Stomach (tissue), 9 donors: ENCODE measurements around the gene NSMCE4A. TPM values are rescaled to one million over a fixed set of nuclear protein-coding genes. Genes with fewer than 3 reads are reported as not detected.
"Not testable (repeated sequence)": the region's sequence is repeated elsewhere in the genome, so short reads cannot be mapped to it uniquely, and the experiment has no call there.

Experiments used
- DNase-seq, 2 donors: peaks; one replicate each; pipeline versions ENCODE4 v3.0.0 to v3.0.0-alpha.2; 2013 to 2019
- H3K27ac ChIP-seq, 5 donors: fragments of 200-600 bp in 4 of 5; sonication (generic) in 4 of 5; one replicate each; pipeline ENCODE4 v1.5.1; 2013 to 2019; ENCODE audit warnings: mild to moderate bottlenecking in 1 of 5, moderate library complexity in 1 of 5
- H3K27me3 ChIP-seq, 3 donors: fragments of 200-600 bp; sonication (generic); one replicate each; pipeline ENCODE4 v1.5.1; 2017 to 2019; ENCODE audit warnings: mixed run types in 1 of 3
- H3K36me3 ChIP-seq, 4 donors: fragments of 200-600 bp; sonication (generic); 1 replicate in 3 of 4; 2 replicates in 1 of 4; pipeline ENCODE4 v1.5.1; 2016 to 2019
- H3K4me1 ChIP-seq, 4 donors: fragments of 200-600 bp; sonication (generic); one replicate each; pipeline ENCODE4 v1.5.1; 2016 to 2019
- H3K4me3 ChIP-seq, 4 donors: fragments of 200-600 bp; sonication (generic) in 3 of 4; one replicate each; pipeline ENCODE4 v1.5.1; 2016 to 2019; ENCODE audit warnings: mild to moderate bottlenecking in 1 of 4
- H3K9me3 ChIP-seq, 4 donors: fragments of 200-600 bp; sonication (generic); one replicate each; pipeline ENCODE4 v1.5.1; 2016 to 2019
- EP300 ChIP-seq: sonication (generic); formaldehyde crosslinking; IDR thresholded peaks from one replicate; pipeline ENCODE4 v1.6.1; 2017; ENCODE audit warnings: antibody characterized with exemption
- POLR2A ChIP-seq, 4 donors: fragments of 450-650 bp; IDR thresholded peaks; one replicate each; pipeline ENCODE4 v1.6.1; 2016; ENCODE audit warnings: antibody characterized with exemption in 4 of 4, control low read depth in 2 of 4, mild to moderate bottlenecking in 1 of 4, moderate library complexity in 1 of 4
- POLR2AphosphoS5 ChIP-seq, 3 donors: sonication (generic); formaldehyde crosslinking; IDR thresholded peaks; one replicate each; pipeline ENCODE4 v1.6.1; 2016; ENCODE audit warnings: antibody characterized with exemption in 3 of 3
- WGBS, 5 donors: extraction: QIAGEN DNeasy Blood & Tissue Kit in 3 of 5; methylation state at CpG; one replicate each; pipeline versions ENCODE4 v1.1.5 to v1.1.7; 2013 to 2018; 5-methylcytosine and 5-hydroxymethylcytosine counted together
- intact Hi-C: fragments of 100-400 bp; cut with DNase I; formaldehyde crosslinking; loops from one replicate; pipeline ENCODE4 v1.15.1; 2023; ENCODE audit warnings: low total_unique reads
- polyA plus RNA-seq, 3 donors: library from polyadenylated mRNA; stranded (reverse); fragments of 200-250 nt; gene quantifications; one replicate each; pipeline ENCODE4 v1.2.3, GENCODE V29; 2013
- total RNA-seq, 5 donors: library from RNA; depleted of rRNA; stranded (reverse); fragments of >200 nt; gene quantifications; one replicate each; pipeline versions ENCODE4 v1.1.0 to v1.2.3, GENCODE V29; 2014 to 2016
- TF ChIP-seq, protein P1 (sequence below), 7 experiments: fragments of 450-650 bp in 4 of 7; fragments of 200-600 bp in 3 of 7; sonication (generic) in 3 of 7; IDR thresholded peaks; one replicate each; pipeline ENCODE4 v1.5.1; 2016 to 2019; ENCODE audit warnings: antibody characterized with exemption in 7 of 7, control low read depth in 2 of 7, mild to moderate bottlenecking in 1 of 7
- donor health status: healthy with polysubstance abuse.
- donor health status: Bipolar disorder and iron deficiency.
- donor health status: healthy.

The NSMCE4A gene
- total and polyA plus RNA-seq, 8 donors = 43.8 to 441 (median 96.4) TPM

DNA sequence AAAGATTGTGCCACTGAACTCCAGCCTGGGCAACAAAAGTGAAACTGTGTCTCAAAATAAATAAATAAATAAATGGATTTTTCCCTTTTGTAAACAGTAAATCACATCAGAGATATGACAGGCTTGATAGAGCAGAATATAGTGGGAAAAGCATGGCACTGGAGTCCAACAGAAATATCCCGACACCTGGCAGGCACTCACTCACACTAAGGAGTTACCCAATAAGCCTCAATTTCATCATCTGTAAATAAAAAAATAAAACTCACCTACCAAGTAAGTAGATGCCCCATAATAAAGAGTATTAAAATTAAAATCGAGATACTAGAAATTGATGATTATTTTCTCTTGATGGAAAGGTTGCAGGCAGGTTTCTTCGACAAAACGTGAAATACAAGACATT lies 48.9 kb downstream of the NSMCE4A start:
- TF ChIP-seq, protein P1, sequence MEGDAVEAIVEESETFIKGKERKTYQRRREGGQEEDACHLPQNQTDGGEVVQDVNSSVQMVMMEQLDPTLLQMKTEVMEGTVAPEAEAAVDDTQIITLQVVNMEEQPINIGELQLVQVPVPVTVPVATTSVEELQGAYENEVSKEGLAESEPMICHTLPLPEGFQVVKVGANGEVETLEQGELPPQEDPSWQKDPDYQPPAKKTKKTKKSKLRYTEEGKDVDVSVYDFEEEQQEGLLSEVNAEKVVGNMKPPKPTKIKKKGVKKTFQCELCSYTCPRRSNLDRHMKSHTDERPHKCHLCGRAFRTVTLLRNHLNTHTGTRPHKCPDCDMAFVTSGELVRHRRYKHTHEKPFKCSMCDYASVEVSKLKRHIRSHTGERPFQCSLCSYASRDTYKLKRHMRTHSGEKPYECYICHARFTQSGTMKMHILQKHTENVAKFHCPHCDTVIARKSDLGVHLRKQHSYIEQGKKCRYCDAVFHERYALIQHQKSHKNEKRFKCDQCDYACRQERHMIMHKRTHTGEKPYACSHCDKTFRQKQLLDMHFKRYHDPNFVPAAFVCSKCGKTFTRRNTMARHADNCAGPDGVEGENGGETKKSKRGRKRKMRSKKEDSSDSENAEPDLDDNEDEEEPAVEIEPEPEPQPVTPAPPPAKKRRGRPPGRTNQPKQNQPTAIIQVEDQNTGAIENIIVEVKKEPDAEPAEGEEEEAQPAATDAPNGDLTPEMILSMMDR (IDR thresholded peaks at IDR 0.05) = no peak
- TF ChIP-seq POLR2AphosphoS5 (IDR thresholded peaks at IDR 0.05) (no peak), EP300 (no peak), POLR2A (IDR thresholded peaks at IDR 0.05) (no peak)
- H3K27ac ChIP-seq = peak overlapping the region in 4 of 5 donors; percentile 99 to 100 (median 99)
- peaks cover 21 to 48% (median 27%) of the 10 kb centered on the region in 4 donors for H3K4me1 ChIP-seq
- DNase-seq = no peak
- intact Hi-C loops = loop anchor here (10.0 kb wide), 1 partner anchor 49 kb away; the partner anchor contains the start of gene NSMCE4A
- H3K36me3 ChIP-seq = peaks cover 0 to 19% (median 11%) of the 10 kb centered on the region in 4 donors
- no peaks in the 10 kb centered on the region for H3K9me3 ChIP-seq
- H3K27me3 ChIP-seq = no peaks in the 10 kb centered on the region
- 83 to 87% (median 85%) methylated on average over 4 of the region's 4 CpGs for WGBS, 5 donors
- peak overlapping the region in 2 of 4 donors; percentile 94 to 98 for H3K4me3 ChIP-seq

DNA sequence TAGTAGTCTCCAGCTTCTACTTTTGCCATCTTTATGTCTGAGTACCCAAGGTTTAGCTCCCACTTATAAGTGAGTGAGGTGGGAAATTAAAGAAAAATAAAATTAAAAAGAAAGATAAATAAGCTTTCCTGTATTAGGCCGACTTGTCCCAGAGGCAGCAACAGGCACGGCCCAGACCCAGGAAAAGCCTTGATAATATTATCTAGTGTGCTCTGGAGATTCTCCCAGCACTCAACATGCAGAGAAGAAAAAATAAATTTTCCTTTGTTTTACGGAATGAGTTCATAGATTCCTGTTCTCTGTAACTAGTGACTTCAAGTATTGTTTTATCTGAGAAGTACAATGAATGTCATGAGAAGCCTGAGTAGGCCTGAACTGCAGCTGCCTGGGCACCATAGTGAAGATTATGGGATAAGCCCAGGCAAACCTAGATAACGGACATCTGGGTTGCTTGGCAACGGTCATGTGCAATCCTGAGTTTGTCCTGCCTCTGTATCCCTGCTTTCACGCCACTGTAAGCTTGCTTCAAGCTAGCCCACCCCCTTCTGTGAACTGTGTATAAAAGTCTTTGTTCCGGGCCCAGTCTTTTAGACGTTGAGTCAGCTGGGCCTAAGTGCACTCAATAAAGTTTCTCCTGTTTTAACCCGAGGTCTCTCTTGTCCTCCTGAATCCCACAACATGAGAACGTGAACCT lies 53.6 kb downstream of the NSMCE4A start:
- Histone ChIP-seq H3K4me1 (peaks cover 4 to 21% (median 11%) of the 10 kb centered on the region in 4 donors), H3K9me3 (no peaks in the 10 kb centered on the region), H3K27ac (no peak overlapping the region), H3K4me3 (no peak overlapping the region), H3K27me3 (no peaks in the 10 kb centered on the region), H3K36me3 (peaks cover 7 to 55% (median 41%) of the 10 kb centered on the region in 4 donors)
- TF ChIP-seq POLR2AphosphoS5 (IDR thresholded peaks at IDR 0.05) = no peak
- TF ChIP-seq, protein P1 (IDR thresholded peaks at IDR 0.05) = no peak
- TF ChIP-seq EP300 = no peak
- no peak for TF ChIP-seq POLR2A (IDR thresholded peaks at IDR 0.05)
- intact Hi-C loops = loop anchor here (10.0 kb wide), 1 partner anchor 53 kb away; the partner anchor contains the start of gene NSMCE4A
- DNase-seq = no peak
- 65 to 76% (median 67%) methylated on average over 10 of the region's 10 CpGs for WGBS, 5 donors

DNA sequence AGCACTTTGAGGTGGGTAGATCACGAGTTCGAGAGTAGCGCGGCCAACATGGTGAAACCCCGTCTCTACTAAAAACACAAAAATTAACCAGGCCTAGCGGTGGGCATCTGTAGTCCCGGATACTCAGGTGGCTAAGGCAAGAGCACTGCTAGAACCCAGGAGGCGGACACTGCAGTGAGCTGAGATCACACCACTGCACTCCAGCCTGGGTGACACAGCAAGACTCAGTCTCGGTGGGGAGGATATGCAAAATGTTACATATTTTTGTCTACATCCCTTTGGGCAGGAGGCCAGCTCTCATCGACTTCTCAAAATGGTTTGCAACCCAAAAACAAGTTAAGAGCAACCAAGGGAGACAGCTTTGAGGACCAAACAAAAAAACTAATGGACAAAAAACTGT lies 55.4 kb downstream of the NSMCE4A start:
- 90 to 97% (median 93%) methylated on average over 10 of the region's 10 CpGs for WGBS, 5 donors
- DNase-seq = no peak

DNA sequence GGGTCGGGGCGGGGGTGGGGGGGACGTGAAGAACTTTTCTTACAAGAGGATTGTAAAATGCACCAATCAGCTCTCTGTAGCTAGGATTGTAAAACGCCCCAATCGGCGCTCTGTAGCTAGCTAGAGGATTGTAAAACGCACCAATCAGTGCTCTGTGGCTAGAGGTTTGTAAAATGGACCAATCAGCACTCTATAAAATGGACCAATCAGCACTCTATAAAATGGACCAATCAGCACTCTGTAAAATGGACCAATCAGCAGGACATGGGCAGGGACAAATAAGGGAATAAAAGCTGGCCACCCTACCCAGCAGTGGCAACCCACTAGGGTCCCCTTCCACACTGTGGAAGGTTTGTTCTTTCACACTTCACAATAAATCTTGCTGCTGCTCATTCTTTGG lies 56.2 kb downstream of the NSMCE4A start:
- H3K27ac ChIP-seq = not testable (repeated sequence)

More for the DNA sequence above, 55.4 kb downstream of the NSMCE4A start:
- peaks cover 7 to 66% (median 49%) of the 10 kb centered on the region in 4 donors for H3K36me3 ChIP-seq
- no peak overlapping the region for H3K4me3 ChIP-seq
- intact Hi-C loops = loop anchor here (10.0 kb wide), 1 partner anchor 55 kb away; the partner anchor contains the start of gene NSMCE4A
- no peak for TF ChIP-seq POLR2A (IDR thresholded peaks at IDR 0.05)
- no peak for TF ChIP-seq POLR2AphosphoS5 (IDR thresholded peaks at IDR 0.05)
- TF ChIP-seq EP300 = no peak
- TF ChIP-seq, protein P1 (IDR thresholded peaks at IDR 0.05) = no peak
- no peak overlapping the region for H3K27ac ChIP-seq
- H3K4me1 ChIP-seq = peaks cover 0 to 6% (median 0%) of the 10 kb centered on the region in 4 donors
- H3K9me3 ChIP-seq = no peaks in the 10 kb centered on the region
- H3K27me3 ChIP-seq = no peaks in the 10 kb centered on the region

DNA sequence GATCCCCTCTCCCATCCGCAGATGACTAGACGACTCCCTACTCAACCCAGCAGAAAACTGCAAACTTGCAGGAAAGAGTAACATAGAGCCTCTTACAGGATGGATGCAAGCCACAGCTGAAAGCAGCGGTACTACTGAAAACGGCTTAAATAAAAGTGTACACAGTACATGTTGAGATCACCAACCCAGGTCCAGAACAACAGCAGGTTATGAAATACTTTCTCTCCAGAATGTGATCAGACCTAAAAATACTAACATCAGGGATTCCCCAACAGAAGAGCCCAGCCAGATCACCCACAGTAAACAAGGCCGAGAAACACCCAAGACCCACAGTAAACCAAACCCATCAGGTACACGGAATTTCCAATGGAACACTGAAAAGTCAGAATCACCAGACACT lies 60.4 kb downstream of the NSMCE4A start:
- no peaks in the 10 kb centered on the region for H3K9me3 ChIP-seq
- intact Hi-C loops = no loop called here
- no peak for DNase-seq
- H3K27me3 ChIP-seq = no peaks in the 10 kb centered on the region
- no peak overlapping the region for H3K27ac ChIP-seq
- TF ChIP-seq POLR2A (IDR thresholded peaks at IDR 0.05) (no peak), EP300 (no peak), POLR2AphosphoS5 (IDR thresholded peaks at IDR 0.05) (no peak)
- TF ChIP-seq, protein P1 (IDR thresholded peaks at IDR 0.05) = no peak
- peaks cover 11 to 79% (median 66%) of the 10 kb centered on the region in 4 donors for H3K36me3 ChIP-seq
- no peak overlapping the region for H3K4me3 ChIP-seq
- WGBS, 5 donors = 84 to 97% (median 91%) methylated on average over 6 of the region's 6 CpGs
- peaks cover 0 to 5% (median 0%) of the 10 kb centered on the region in 4 donors for H3K4me1 ChIP-seq

More for the DNA sequence above, 56.2 kb downstream of the NSMCE4A start:
- H3K4me3 ChIP-seq, H3K4me1 ChIP-seq, DNase-seq, H3K27me3 ChIP-seq, intact Hi-C loops, H3K9me3 ChIP-seq: not testable (repeated sequence)
- peaks cover 7 to 74% (median 53%) of the 10 kb centered on the region in 4 donors for H3K36me3 ChIP-seq
- 90 to 98% (median 97%) methylated on average over 7 of the region's 7 CpGs for WGBS, 5 donors
